SK-N-MC (cell line): ENCODE data around the gene RFXANK.

Experiments
- EZH2 ChIP-seq: fragments of 200-600 bp; sonication (generic); IDR thresholded peaks from one replicate; pipeline ENCODE4 v1.6.1; 2017; ENCODE audit warnings: antibody characterized with exemption
- FOXP2 ChIP-seq: optimal IDR thresholded peaks from 2 replicates; pipeline ENCODE3; 2011; ENCODE audit warnings: mild to moderate bottlenecking, moderate library complexity; ENCODE audit not compliant: insufficient read depth; ENCODE audit errors: extremely low read length, control extremely low read depth
- POLR2AphosphoS5 ChIP-seq: IDR thresholded peaks from 2 replicates; pipeline ENCODE4 v1.6.1; 2012; ENCODE audit warnings: mild to moderate bottlenecking, low read depth, low read length, borderline replicate concordance

DNA sequence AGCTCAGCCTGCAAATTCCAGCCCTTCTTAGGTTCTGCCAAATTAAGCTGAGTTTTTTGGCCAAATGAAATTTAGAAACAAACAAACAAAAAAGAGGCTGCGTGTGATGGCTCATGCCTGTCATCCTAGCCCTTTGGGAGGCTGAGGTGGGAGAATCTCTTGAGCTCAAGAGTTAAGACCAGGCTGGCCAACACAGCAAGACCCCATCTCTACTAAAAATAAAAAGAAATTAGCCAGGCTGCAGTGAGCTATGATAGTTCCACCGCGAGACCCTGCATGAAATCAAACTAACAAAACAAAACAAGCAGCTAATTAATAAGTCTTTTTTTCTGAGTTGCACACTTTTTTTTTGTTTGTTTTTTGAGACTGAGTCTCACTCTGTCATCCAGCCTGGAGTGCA lies 37.6 kb downstream of the RFXANK start:
- TF ChIP-seq POLR2AphosphoS5 (no peak), EZH2 (no peak), FOXP2 (no peak)
